ENCODE data around the gene SELPLG.
"Not testable (repeated sequence)": the region's sequence is repeated elsewhere in the genome, so short reads cannot be mapped to it uniquely, and the experiment has no call there.

SELPLG gene

GRCh38 chr12:108620236-108620879 lies 13.3 kb downstream of the SELPLG start:
- TF ChIP-seq CTCF (IDR thresholded peaks at IDR 0.05; ENCODE audit: borderline replicate concordance, insufficient read depth, low read depth, low read length) = no peak
- H3K4me3 ChIP-seq (ENCODE audit: low read depth, low read length) = no peak overlapping the region

GRCh38 chr12:108619369-108620160 lies 14.1 kb downstream of the SELPLG start:
- H3K4me3 ChIP-seq (ENCODE audit: low read depth, low read length) = no peak overlapping the region
- TF ChIP-seq CTCF (IDR thresholded peaks at IDR 0.05; ENCODE audit: borderline replicate concordance, insufficient read depth, low read depth, low read length) = no peak

GRCh38 chr12:108618953-108619274 lies 14.8 kb downstream of the SELPLG start:
- not testable (repeated sequence) for H3K4me3 ChIP-seq (ENCODE audit: low read depth, low read length)

GRCh38 chr12:108618079-108618952 lies 15.4 kb downstream of the SELPLG start:
- no peak overlapping the region for H3K4me3 ChIP-seq (ENCODE audit: low read depth, low read length)
- TF ChIP-seq CTCF (IDR thresholded peaks at IDR 0.05; ENCODE audit: borderline replicate concordance, insufficient read depth, low read depth, low read length) = peak; percentile 87

- TF ChIP-seq CTCF (IDR thresholded peaks at IDR 0.05; ENCODE audit: borderline replicate concordance, insufficient read depth, low read depth, low read length) = no peak
- H3K4me3 ChIP-seq (ENCODE audit: low read depth, low read length) = no peak overlapping the region
Observed at GRCh38 chr12:108616941-108617858, 16.5 kb downstream of the SELPLG start.

GRCh38 chr12:108616359-108616758 lies 17.3 kb downstream of the SELPLG start:
- no peak for TF ChIP-seq CTCF (IDR thresholded peaks at IDR 0.05; ENCODE audit: borderline replicate concordance, insufficient read depth, low read depth, low read length)
- no peak overlapping the region for H3K4me3 ChIP-seq (ENCODE audit: low read depth, low read length)

- TF ChIP-seq CTCF (IDR thresholded peaks at IDR 0.05; ENCODE audit: borderline replicate concordance, insufficient read depth, low read depth, low read length) = no peak
- no peak overlapping the region for H3K4me3 ChIP-seq (ENCODE audit: low read depth, low read length)
Observed at GRCh38 chr12:108615918-108616317, 17.8 kb downstream of the SELPLG start.

Data from GM12875 (cell line).